HEK293T (cell line): Measurements from ENCODE around the gene NWD2.

ENCODE experiments used
- BHLHE40 ChIP-seq: fragments of 450-650 bp; IDR thresholded peaks from 2 replicates; pipeline ENCODE4 v1.6.1; 2016; ENCODE audit warnings: mild to moderate bottlenecking, moderate library complexity, borderline replicate concordance
- FOXK2 ChIP-seq: fragments of 450-650 bp; IDR thresholded peaks from 2 replicates; pipeline ENCODE4 v1.6.1; 2016; ENCODE audit warnings: mild to moderate bottlenecking
- FOXM1 ChIP-seq: fragments of 450-650 bp; IDR thresholded peaks from 2 replicates; pipeline ENCODE4 v1.6.1; 2017; ENCODE audit warnings: mild to moderate bottlenecking, borderline replicate concordance
- HDGF ChIP-seq: fragments of 450-650 bp; IDR thresholded peaks from 2 replicates; pipeline ENCODE4 v1.6.1; 2017; ENCODE audit warnings: antibody characterized with exemption, borderline replicate concordance
- PKNOX1 ChIP-seq: fragments of 450-650 bp; IDR thresholded peaks from 2 replicates; pipeline ENCODE4 v1.6.1; 2016
- SP1 ChIP-seq: fragments of 450-650 bp; IDR thresholded peaks from 2 replicates; pipeline ENCODE4 v1.6.1; 2017

GRCh38 chr4:37393321-37393720 lies 148.8 kb downstream of the NWD2 start:
- no peak for TF ChIP-seq SP1
- TF ChIP-seq FOXM1: no peak
- TF ChIP-seq PKNOX1: no peak
- TF ChIP-seq FOXK2: no peak
- no peak for TF ChIP-seq HDGF
- TF ChIP-seq BHLHE40: no peak
